Smooth muscle cell of the brain vasculature (primary cell): ENCODE results near the gene CDKN2B.

Experiments
- DNase-seq: peaks from one replicate; pipeline ENCODE4 v3.0.0-alpha.2; 2012; ENCODE audit warnings: low read depth, low spot score

Gene CDKN2B

GRCh38 chr9:21994556-21995005, 14.5 kb downstream of the CDKN2B start, which contains the start of gene CDKN2B-AS1:
Gene CDKN2B-AS1 (plus strand): TSS chr9:21994791.
- DNase-seq = no peak

- no peak for DNase-seq
Measured at GRCh38 chr9:21993893-21994555, 15.1 kb downstream of the CDKN2B start, which contains the start of gene CDKN2A. Gene CDKN2A (minus strand): TSS chr9:21994392.

- DNase-seq = no peak
Measured at GRCh38 chr9:21993007-21993406, 16.1 kb downstream of the CDKN2B start.

- DNase-seq = no peak
Measured at GRCh38 chr9:21991072-21991959, 17.8 kb downstream of the CDKN2B start.

- DNase-seq = no peak
Measured at GRCh38 chr9:21989440-21990189, 19.5 kb downstream of the CDKN2B start.

GRCh38 chr9:21988056-21988990, 20.8 kb downstream of the CDKN2B start:
- no peak for DNase-seq

- DNase-seq = no peak
Measured at GRCh38 chr9:21985964-21986667, 23.0 kb downstream of the CDKN2B start.

GRCh38 chr9:21984101-21984500, 25.0 kb downstream of the CDKN2B start:
- DNase-seq = no peak

GRCh38 chr9:21983561-21983935, 25.6 kb downstream of the CDKN2B start:
- DNase-seq = no peak

GRCh38 chr9:21982861-21983560, 26.1 kb downstream of the CDKN2B start:
- DNase-seq = no peak

- no peak for DNase-seq
Measured at GRCh38 chr9:21982391-21982790, 26.7 kb downstream of the CDKN2B start.

- no peak for DNase-seq
Measured at GRCh38 chr9:21976334-21976875, 32.7 kb downstream of the CDKN2B start.

GRCh38 chr9:21974722-21975409, 34.2 kb downstream of the CDKN2B start:
- no peak for DNase-seq

GRCh38 chr9:21974343-21974721, 34.8 kb downstream of the CDKN2B start:
- DNase-seq = no peak

- no peak for DNase-seq
Measured at GRCh38 chr9:21972361-21972760, 36.7 kb downstream of the CDKN2B start.

- DNase-seq = no peak
Measured at GRCh38 chr9:21970800-21971640, 38.1 kb downstream of the CDKN2B start.

GRCh38 chr9:21969951-21970799, 38.9 kb downstream of the CDKN2B start:
- no peak for DNase-seq
